Measurements from ENCODE around the gene TBC1D1. TPM values are rescaled to one million over a fixed set of nuclear protein-coding genes. Genes with fewer than 3 reads are reported as not detected.
A peak's percentile ranks its signal among the peaks of the same experiment; 100 is the strongest.

The TBC1D1 gene
- total RNA-seq, 1 experiment from 2014 or later = 56.0 TPM

GRCh38 chr4:37977471-37978247 is 86.8 kb downstream of the TBC1D1 start:
- DNase-seq (ENCODE audit: low read depth, low spot score) = no peak
- ATAC-seq = peak; percentile 83
- peaks cover 19% of the 10 kb centered on the region for H3K4me1 ChIP-seq (ENCODE audit: control insufficient read depth, insufficient read depth, low read length)
- H3K27ac ChIP-seq (ENCODE audit: low read length) = peak overlapping the region; percentile 69
- intact Hi-C loops (cut with micrococcal nuclease; ENCODE audit: unreplicated experiment) (no loop called here), in situ Hi-C loops (cut with HindIII; ENCODE audit: low pct_unique_long_range_greater_than_20kb, low sequenced_read_pairs) (no loop called here)
- TF ChIP-seq REST (IDR thresholded peaks at IDR 0.05; ENCODE audit: insufficient read depth in 1 of 2, low read depth in 2 of 2, low read length in 1 of 2) (no peak), CTCF (IDR thresholded peaks at IDR 0.05) (peak; percentile 71), SIN3A (IDR thresholded peaks at IDR 0.05; ENCODE audit: borderline replicate concordance, insufficient read depth, low read depth, low read length) (0 out of 2 replicates have a peak, but pooled peaks have one; percentile 36)
- H3K9me3 ChIP-seq (ENCODE audit: control insufficient read depth, insufficient read depth, low read depth, low read length) = no peaks in the 10 kb centered on the region
- H3K4me3 ChIP-seq (ENCODE audit: low read depth in 2 of 2, low read length in 2 of 2) = peak overlapping the region; percentile 66 to 68
- POLR2A ChIA-PET = no interaction called here
- no peaks in the 10 kb centered on the region for H3K27me3 ChIP-seq (ENCODE audit: control insufficient read depth, insufficient read depth, low read length)
- no peaks in the 10 kb centered on the region for H3K36me3 ChIP-seq (ENCODE audit: control insufficient read depth, insufficient read depth, low read length)
- no TSS peak for BruUV-seq (replicated peaks)
- CTCF ChIA-PET = no interaction called here

- ATAC-seq = peak; percentile 36; the same call in 1 of the 2 replicates
- no peak for DNase-seq (ENCODE audit: low read depth, low spot score)
- intact Hi-C loops (cut with micrococcal nuclease; ENCODE audit: unreplicated experiment) (no loop called here), in situ Hi-C loops (cut with HindIII; ENCODE audit: low pct_unique_long_range_greater_than_20kb, low sequenced_read_pairs) (no loop called here)
- TF ChIP-seq POLR2AphosphoS5 (IDR thresholded peaks at IDR 0.05; ENCODE audit: low read depth, low read length) = no peak
- no peak for TF ChIP-seq REST (IDR thresholded peaks at IDR 0.05; ENCODE audit: insufficient read depth in 1 of 2, low read depth in 2 of 2, low read length in 1 of 2)
- TF ChIP-seq CTCF (IDR thresholded peaks at IDR 0.05) = no peak
- no peak for TF ChIP-seq TCF7L2 (IDR thresholded peaks at IDR 0.05; ENCODE audit: low read depth, low read length)
- no peak for TF ChIP-seq SIN3A (IDR thresholded peaks at IDR 0.05; ENCODE audit: borderline replicate concordance, insufficient read depth, low read depth, low read length)
- CTCF ChIA-PET = no interaction called here
- peak overlapping the region; percentile 69 for H3K27ac ChIP-seq (ENCODE audit: low read length)
- BruUV-seq (replicated peaks) = no TSS peak
- no peaks in the 10 kb centered on the region for H3K36me3 ChIP-seq (ENCODE audit: control insufficient read depth, insufficient read depth, low read length)
- H3K4me1 ChIP-seq (ENCODE audit: control insufficient read depth, insufficient read depth, low read length) = peaks cover 19% of the 10 kb centered on the region
- POLR2A ChIA-PET = no interaction called here
- H3K9me3 ChIP-seq (ENCODE audit: control insufficient read depth, insufficient read depth, low read depth, low read length) = no peaks in the 10 kb centered on the region
- peak overlapping the region; percentile 66 to 68 for H3K4me3 ChIP-seq (ENCODE audit: low read depth in 2 of 2, low read length in 2 of 2)
- H3K27me3 ChIP-seq (ENCODE audit: control insufficient read depth, insufficient read depth, low read length) = no peaks in the 10 kb centered on the region
Measured at GRCh38 chr4:37978248-37978924, 87.5 kb downstream of the TBC1D1 start.
